ENCODE results near the gene OPA3.

OPA3 gene

GRCh38 chr19:45500918-45501729 is 83.5 kb downstream of the OPA3 start:
- no peak for DNase-seq

GRCh38 chr19:45499196-45500180 is 85.1 kb downstream of the OPA3 start:
- peak; percentile 56 to 76 for DNase-seq

GRCh38 chr19:45498411-45499195 is 86.0 kb downstream of the OPA3 start, which contains the start of gene PPM1N:
Gene PPM1N (plus strand): TSS chr19:45498443. CDS start chr19:45498473, 30 bp downstream.
- peak; percentile 60 to 66 for DNase-seq

GRCh38 chr19:45497791-45498190 is 86.8 kb downstream of the OPA3 start:
- no peak for DNase-seq

GRCh38 chr19:45496349-45496953 is 88.2 kb downstream of the OPA3 start:
- peak in 1 of 2 experiments; percentile 45 for DNase-seq

GRCh38 chr19:45495178-45495577 is 89.4 kb downstream of the OPA3 start:
- no peak for DNase-seq

- no peak for DNase-seq
Observed at GRCh38 chr19:45494261-45494916, 90.2 kb downstream of the OPA3 start.

- DNase-seq = no peak
Observed at GRCh38 chr19:45492627-45493470, 91.8 kb downstream of the OPA3 start.

GRCh38 chr19:45492137-45492626 is 92.4 kb downstream of the OPA3 start:
- no peak for DNase-seq

- DNase-seq = no peak
Observed at GRCh38 chr19:45489216-45489855, 95.3 kb downstream of the OPA3 start.

GRCh38 chr19:45488708-45489107 is 95.9 kb downstream of the OPA3 start:
- no peak for DNase-seq

GRCh38 chr19:45485305-45486077 is 99.1 kb downstream of the OPA3 start:
- DNase-seq = peak; percentile 96 to 98

GRCh38 chr19:45484273-45484945 is 100.2 kb downstream of the OPA3 start:
- no peak for DNase-seq

GRCh38 chr19:45483033-45483432 is 101.6 kb downstream of the OPA3 start:
- no peak for DNase-seq

GRCh38 chr19:45478454-45479238 is 106.0 kb downstream of the OPA3 start:
- peak; percentile 85 to 92 for DNase-seq

GRCh38 chr19:45477713-45478453 is 106.7 kb downstream of the OPA3 start:
- no peak for DNase-seq
